Upper lobe of left lung (tissue), 4 donors: ENCODE measurements around the gene LRRC8E.

Experiments used
- CTCF ChIP-seq, 6 experiments: fragments of 450-650 bp in 4 of 6; fragments of 200-600 bp in 2 of 6; sonication (generic) in 2 of 6; IDR thresholded peaks; one replicate each; pipeline ENCODE4 v1.5.1; 2016 to 2019; ENCODE audit warnings: antibody characterized with exemption in 6 of 6
- POLR2AphosphoS5 ChIP-seq, 2 donors: sonication (generic); formaldehyde crosslinking; IDR thresholded peaks; one replicate each; pipeline ENCODE4 v1.5.1; 2017; ENCODE audit warnings: antibody characterized with exemption in 2 of 2

GRCh38 chr19:7900401-7900870 lies 12.1 kb downstream of the LRRC8E start:
- no peak for TF ChIP-seq POLR2AphosphoS5 (IDR thresholded peaks at IDR 0.05)
- no peak for TF ChIP-seq CTCF (IDR thresholded peaks at IDR 0.05)
